ENCODE measurements around the gene DHRS7C. TPM values are rescaled to one million over a fixed set of nuclear protein-coding genes. Genes with fewer than 3 reads are reported as not detected.

The DHRS7C gene
- total RNA-seq, 2 donors from 2014 or later, result not detected

- H3K4me1 Mint-ChIP-seq (ENCODE audit: low read depth in 2 of 2), result peaks cover 0 to 3% of the 10 kb centered on the region in 2 donors
- ATAC-seq, result no peak
These were observed 27.4 kb upstream of the DHRS7C start for GRCh38 chr17:9818760-9819159.

GRCh38 chr17:9817086-9817485 lies 25.7 kb upstream of the DHRS7C start:
- ATAC-seq (no peak), DNase-seq (ENCODE audit: low spot score) (no peak)
- Mint-ChIP-seq H3K9me3 (no peaks in the 10 kb centered on the region), H3K4me3 (no peak overlapping the region), H3K36me3 (no peaks in the 10 kb centered on the region), H3K27ac (no peak overlapping the region), H3K4me1 (ENCODE audit: low read depth in 2 of 2) (peaks cover 0 to 3% of the 10 kb centered on the region in 2 donors), H3K27me3 (peaks cover 11 to 15% of the 10 kb centered on the region in 2 donors)

More at GRCh38 chr17:9818760-9819159, 27.4 kb upstream of the DHRS7C start:
- no peak for DNase-seq (ENCODE audit: low spot score)
- peaks cover 13 to 20% of the 10 kb centered on the region in 2 donors for H3K27me3 Mint-ChIP-seq
- no peaks in the 10 kb centered on the region for H3K9me3 Mint-ChIP-seq
- no peak overlapping the region for H3K4me3 Mint-ChIP-seq
- H3K36me3 Mint-ChIP-seq, result no peaks in the 10 kb centered on the region
- no peak overlapping the region for H3K27ac Mint-ChIP-seq

DNA sequence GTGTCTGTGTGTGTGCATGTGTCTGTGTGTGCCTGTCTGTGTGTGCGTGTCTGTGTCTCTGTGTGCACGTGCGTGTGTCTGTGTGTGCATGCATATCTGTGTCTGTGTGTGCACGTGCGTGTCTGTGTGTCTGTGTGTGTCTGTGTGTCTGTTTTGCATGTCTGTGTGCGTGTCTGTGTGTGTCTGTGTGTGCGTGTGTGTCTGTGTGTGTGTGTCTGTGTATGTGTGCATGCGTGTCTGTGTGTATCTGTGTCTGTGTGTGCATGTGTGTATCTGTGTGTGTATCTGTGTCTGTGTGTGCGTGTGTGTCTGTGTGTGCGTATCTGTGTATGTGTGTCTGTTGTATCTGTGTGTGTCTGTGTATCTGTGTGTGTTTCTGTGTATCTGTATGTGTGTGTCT lies 25.1 kb upstream of the DHRS7C start:
- Mint-ChIP-seq H3K4me1 (ENCODE audit: low read depth in 2 of 2) (peaks cover 0 to 3% of the 10 kb centered on the region in 2 donors), H3K9me3 (no peaks in the 10 kb centered on the region), H3K36me3 (no peaks in the 10 kb centered on the region), H3K4me3 (no peak overlapping the region), H3K27ac (no peak overlapping the region), H3K27me3 (peaks cover 11 to 21% of the 10 kb centered on the region in 2 donors)
- peak in 1 of 2 donors; percentile 6 for ATAC-seq
- no peak for DNase-seq (ENCODE audit: low spot score)

DNA sequence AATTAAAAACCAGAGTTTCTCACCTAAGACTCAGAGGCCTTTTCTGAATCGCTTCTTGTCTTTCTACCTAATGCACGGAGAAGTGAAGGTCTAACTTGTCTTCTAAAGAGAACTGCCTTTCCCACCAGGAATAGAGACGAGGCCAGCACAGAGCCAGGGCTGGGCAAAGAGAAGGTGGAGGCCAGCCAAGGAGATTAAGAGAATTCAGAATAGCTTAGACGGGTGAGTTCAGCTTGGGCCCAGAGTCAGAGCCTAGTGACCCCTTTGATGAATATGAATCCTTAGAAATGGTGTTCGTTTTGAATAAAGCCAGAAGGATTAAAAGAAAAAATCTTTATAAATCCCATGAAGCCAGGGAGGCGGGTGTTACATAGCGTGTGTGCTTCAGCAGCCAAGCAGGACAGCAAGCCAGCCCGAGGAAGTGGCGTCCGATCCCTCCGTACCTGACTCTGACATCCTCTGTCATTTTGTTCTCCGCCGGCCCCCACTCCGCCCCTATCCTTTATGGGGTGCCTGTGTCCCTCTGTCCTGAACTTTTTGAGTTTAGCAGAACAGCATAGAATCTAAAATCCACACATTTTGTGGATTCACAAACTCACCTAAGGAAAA lies 23.0 kb upstream of the DHRS7C start:
- Mint-ChIP-seq H3K27ac (no peak overlapping the region), H3K36me3 (no peaks in the 10 kb centered on the region), H3K9me3 (no peaks in the 10 kb centered on the region), H3K27me3 (peaks cover 8 to 26% of the 10 kb centered on the region in 2 donors), H3K4me1 (ENCODE audit: low read depth in 2 of 2) (peaks cover 0 to 3% of the 10 kb centered on the region in 2 donors), H3K4me3 (no peak overlapping the region)
- no peak for DNase-seq (ENCODE audit: low spot score)
- ATAC-seq, result no peak

GRCh38 chr17:9813166-9813565 lies 21.8 kb upstream of the DHRS7C start:
- ATAC-seq (no peak), DNase-seq (ENCODE audit: low spot score) (no peak)
- H3K4me1 Mint-ChIP-seq (ENCODE audit: low read depth in 2 of 2), result peaks cover 0 to 3% of the 10 kb centered on the region in 2 donors
- peaks cover 8 to 20% of the 10 kb centered on the region in 2 donors for H3K27me3 Mint-ChIP-seq
- H3K27ac Mint-ChIP-seq, result no peak overlapping the region
- no peaks in the 10 kb centered on the region for H3K9me3 Mint-ChIP-seq
- no peaks in the 10 kb centered on the region for H3K36me3 Mint-ChIP-seq
- no peak overlapping the region for H3K4me3 Mint-ChIP-seq

GRCh38 chr17:9811537-9811936 lies 20.1 kb upstream of the DHRS7C start:
- no peak overlapping the region for H3K4me3 Mint-ChIP-seq
- no peak for ATAC-seq
- H3K36me3 Mint-ChIP-seq, result no peaks in the 10 kb centered on the region
- H3K27ac Mint-ChIP-seq, result no peak overlapping the region
- H3K27me3 Mint-ChIP-seq, result peaks cover 10 to 19% of the 10 kb centered on the region in 2 donors
- H3K9me3 Mint-ChIP-seq, result no peaks in the 10 kb centered on the region
- DNase-seq (ENCODE audit: low spot score), result no peak
- peaks cover 0 to 3% of the 10 kb centered on the region in 2 donors for H3K4me1 Mint-ChIP-seq (ENCODE audit: low read depth in 2 of 2)

- H3K27ac Mint-ChIP-seq, result no peak overlapping the region
- H3K9me3 Mint-ChIP-seq, result no peaks in the 10 kb centered on the region
- ATAC-seq, result no peak
- DNase-seq (ENCODE audit: low spot score), result no peak
- H3K4me1 Mint-ChIP-seq (ENCODE audit: low read depth in 2 of 2), result no peaks in the 10 kb centered on the region
- no peaks in the 10 kb centered on the region for H3K36me3 Mint-ChIP-seq
- H3K27me3 Mint-ChIP-seq, result peaks cover 6 to 17% of the 10 kb centered on the region in 2 donors
- no peak overlapping the region for H3K4me3 Mint-ChIP-seq
These were observed 19.7 kb upstream of the DHRS7C start for GRCh38 chr17:9811086-9811485.

DNA sequence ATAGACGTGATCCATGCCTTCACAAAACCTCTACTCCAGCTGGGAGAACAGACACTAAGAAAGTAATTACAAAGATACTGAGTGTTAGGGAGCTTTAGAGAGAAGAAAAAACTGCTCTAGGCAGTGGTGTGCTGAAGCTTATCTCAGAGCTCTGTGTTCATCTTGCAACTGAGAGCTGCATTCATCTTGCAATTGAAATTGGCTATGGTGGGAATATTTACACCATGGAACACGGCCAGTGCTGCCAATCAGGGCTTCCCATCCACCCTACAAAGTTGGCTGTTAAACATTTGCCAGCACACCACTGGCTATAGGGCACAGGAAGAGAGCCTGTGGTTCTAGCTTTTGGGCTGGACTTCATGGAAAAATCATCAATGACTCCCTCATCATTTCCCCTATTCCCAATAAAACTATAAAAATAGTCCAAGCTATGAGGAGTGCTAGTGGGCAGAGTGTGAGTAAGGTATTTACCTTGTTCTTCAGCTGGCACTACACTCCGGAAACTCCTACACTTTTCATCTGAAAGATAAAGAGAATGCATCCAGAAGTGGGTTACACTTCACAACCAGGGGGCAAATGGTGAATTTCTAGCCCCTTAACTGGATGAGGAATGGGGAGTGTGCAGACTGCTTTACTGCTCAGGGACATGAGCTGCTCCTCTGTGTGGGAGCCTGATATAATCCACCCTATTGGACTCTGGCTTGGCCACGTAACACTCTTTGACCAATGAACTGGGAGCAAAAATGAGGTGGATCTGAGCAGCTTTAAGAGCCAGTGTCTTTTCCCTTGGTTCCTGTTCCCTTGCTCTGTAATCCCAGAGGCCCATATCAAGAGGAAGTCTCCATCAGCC lies 18.9 kb upstream of the DHRS7C start:
- no peak overlapping the region for H3K4me3 Mint-ChIP-seq
- H3K27me3 Mint-ChIP-seq, result peaks cover 6 to 21% of the 10 kb centered on the region in 2 donors
- DNase-seq (ENCODE audit: low spot score) (no peak), ATAC-seq (no peak)
- no peaks in the 10 kb centered on the region for H3K9me3 Mint-ChIP-seq
- H3K36me3 Mint-ChIP-seq, result no peaks in the 10 kb centered on the region
- H3K27ac Mint-ChIP-seq, result no peak overlapping the region
- no peaks in the 10 kb centered on the region for H3K4me1 Mint-ChIP-seq (ENCODE audit: low read depth in 2 of 2)

- Mint-ChIP-seq H3K9me3 (no peaks in the 10 kb centered on the region), H3K36me3 (no peaks in the 10 kb centered on the region), H3K27me3 (peaks cover 13 to 25% of the 10 kb centered on the region in 2 donors), H3K4me1 (ENCODE audit: low read depth in 2 of 2) (no peaks in the 10 kb centered on the region), H3K4me3 (no peak overlapping the region), H3K27ac (no peak overlapping the region)
- DNase-seq (ENCODE audit: low spot score) (no peak), ATAC-seq (no peak)
These were observed 18.0 kb upstream of the DHRS7C start for GRCh38 chr17:9809409-9809808.

DNA sequence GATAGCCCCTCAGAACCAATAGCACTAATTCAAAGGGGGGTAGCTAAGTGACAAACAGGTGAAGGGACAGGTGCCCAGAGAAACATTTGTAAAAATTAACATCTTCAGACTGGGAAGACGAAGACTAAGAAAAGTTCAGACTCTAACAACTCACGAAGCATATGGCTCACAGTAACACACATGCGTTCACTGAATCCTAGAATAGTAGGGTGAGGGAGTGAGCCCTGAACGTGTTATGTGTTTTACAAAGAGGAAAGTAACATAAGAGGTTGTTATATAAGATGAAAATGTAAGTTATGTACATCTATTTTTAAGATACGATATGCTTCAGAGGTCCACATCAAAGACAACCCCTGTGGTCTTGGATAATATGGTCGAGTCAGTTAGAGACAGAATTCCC lies 15.3 kb upstream of the DHRS7C start:
- ATAC-seq (no peak), DNase-seq (ENCODE audit: low spot score) (no peak)
- Mint-ChIP-seq H3K27ac (no peak overlapping the region), H3K4me3 (no peak overlapping the region), H3K27me3 (peaks cover 18 to 24% of the 10 kb centered on the region in 2 donors), H3K4me1 (ENCODE audit: low read depth in 2 of 2) (no peaks in the 10 kb centered on the region), H3K9me3 (no peaks in the 10 kb centered on the region), H3K36me3 (no peaks in the 10 kb centered on the region)

DNA sequence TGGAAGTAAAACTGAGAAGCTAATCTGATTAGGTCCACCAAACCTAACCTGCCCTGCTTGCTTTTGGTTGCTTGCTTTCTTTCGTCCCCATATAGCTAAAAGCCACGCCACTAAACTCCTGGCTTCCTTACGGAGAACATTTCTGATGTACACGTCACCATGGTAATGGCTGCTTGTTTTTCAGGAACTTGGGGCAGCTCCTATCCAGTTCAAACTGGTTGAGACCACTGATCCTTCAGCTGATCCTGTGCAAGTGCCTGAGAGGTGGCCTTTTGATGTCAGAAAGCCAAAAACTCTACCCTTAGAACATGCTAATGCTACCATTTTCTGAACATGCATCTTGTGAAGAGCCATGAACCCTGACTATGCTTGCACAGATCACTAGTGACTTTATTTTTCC lies 14.4 kb upstream of the DHRS7C start:
- ATAC-seq (no peak), DNase-seq (ENCODE audit: low spot score) (no peak)

GRCh38 chr17:9802697-9803096 lies 11.3 kb upstream of the DHRS7C start:
- H3K27ac Mint-ChIP-seq, result no peak overlapping the region
- H3K4me3 Mint-ChIP-seq, result no peak overlapping the region
- no peaks in the 10 kb centered on the region for H3K36me3 Mint-ChIP-seq
- ATAC-seq (no peak), DNase-seq (ENCODE audit: low spot score) (no peak)
- H3K4me1 Mint-ChIP-seq (ENCODE audit: low read depth in 2 of 2), result no peaks in the 10 kb centered on the region
- no peaks in the 10 kb centered on the region for H3K9me3 Mint-ChIP-seq
- H3K27me3 Mint-ChIP-seq, result peaks cover 26 to 31% of the 10 kb centered on the region in 2 donors

More for the DNA sequence above, 14.4 kb upstream of the DHRS7C start:
- peaks cover 18 to 20% of the 10 kb centered on the region in 2 donors for H3K27me3 Mint-ChIP-seq
- H3K36me3 Mint-ChIP-seq, result no peaks in the 10 kb centered on the region
- H3K27ac Mint-ChIP-seq, result no peak overlapping the region
- H3K4me3 Mint-ChIP-seq, result no peak overlapping the region
- no peaks in the 10 kb centered on the region for H3K9me3 Mint-ChIP-seq
- no peaks in the 10 kb centered on the region for H3K4me1 Mint-ChIP-seq (ENCODE audit: low read depth in 2 of 2)

- DNase-seq (ENCODE audit: low spot score) (no peak), ATAC-seq (no peak)
- Mint-ChIP-seq H3K36me3 (no peaks in the 10 kb centered on the region), H3K4me3 (no peak overlapping the region), H3K27ac (no peak overlapping the region), H3K9me3 (no peaks in the 10 kb centered on the region), H3K27me3 (peaks cover 23 to 33% of the 10 kb centered on the region in 2 donors), H3K4me1 (ENCODE audit: low read depth in 2 of 2) (no peaks in the 10 kb centered on the region)
These were observed 10.9 kb upstream of the DHRS7C start for GRCh38 chr17:9802294-9802693.

GRCh38 chr17:9801505-9801904 lies 10.1 kb upstream of the DHRS7C start:
- H3K27ac Mint-ChIP-seq, result no peak overlapping the region
- no peaks in the 10 kb centered on the region for H3K4me1 Mint-ChIP-seq (ENCODE audit: low read depth in 2 of 2)
- ATAC-seq (no peak), DNase-seq (ENCODE audit: low spot score) (no peak)
- H3K27me3 Mint-ChIP-seq, result peaks cover 25 to 33% of the 10 kb centered on the region in 2 donors
- no peaks in the 10 kb centered on the region for H3K36me3 Mint-ChIP-seq
- no peak overlapping the region for H3K4me3 Mint-ChIP-seq
- H3K9me3 Mint-ChIP-seq, result no peaks in the 10 kb centered on the region
